Keratinocyte (primary cell): ENCODE results near the gene BICD1.

Source experiments
- CTCF ChIP-seq, 3 experiments: IDR thresholded peaks in 1 of 3; conservative IDR thresholded peaks in 1 of 3; optimal IDR thresholded peaks in 1 of 3; 2 replicates in 2 of 3; 3 replicates in 1 of 3; pipeline versions ENCODE3 to v1.5.1; 2011; ENCODE audit warnings: low read length in 3 of 3, mild to moderate bottlenecking in 3 of 3, moderate library complexity in 2 of 3, control low read depth in 1 of 3, inconsistent platforms in 1 of 3; ENCODE audit not compliant: insufficient read depth in 2 of 3; ENCODE audit errors: extremely low read depth in 1 of 3
- EZH2 ChIP-seq: IDR thresholded peaks from one replicate; pipeline ENCODE4 v1.6.1; 2012; ENCODE audit warnings: inconsistent platforms, mild to moderate bottlenecking, low read length, moderate library complexity

- TF ChIP-seq CTCF (optimal IDR thresholded peaks at IDR 0.05 in 1 of 3, IDR thresholded peaks at IDR 0.05 in 1 of 3, conservative IDR thresholded peaks at IDR 0.05 in 1 of 3; ENCODE audit: extremely low read depth in 1 of 3, insufficient read depth in 2 of 3, low read length in 3 of 3) = no peak
- TF ChIP-seq EZH2 = no peak
These were observed 42.8 kb downstream of the BICD1 start for GRCh38 chr12:32149489-32149888.
